HEK293 (cell line): ENCODE measurements around the gene SEMA4D.

Experiments
- REST ChIP-seq: fragments of 450-650 bp; formaldehyde crosslinking; IDR thresholded peaks from 2 replicates; pipeline ENCODE4 v1.5.1; 2016; ENCODE audit warnings: missing biosample characterization, missing genetic modification characterization
- ZBTB1 ChIP-seq: fragments of 450-650 bp; formaldehyde crosslinking; IDR thresholded peaks from 2 replicates; pipeline ENCODE4 v1.5.1; 2016; ENCODE audit warnings: missing biosample characterization, missing genetic modification characterization
- ZNF274 ChIP-seq, 2 experiments: fragments of 200-500 bp in 1 of 2; fragments of 450-650 bp in 1 of 2; sonication (Bioruptor generic) in 1 of 2; formaldehyde crosslinking in 1 of 2; IDR thresholded peaks; 2 replicates each; pipeline versions ENCODE4 v1.5.1 to v1.6.1; 2014 to 2016; ENCODE audit warnings: borderline replicate concordance in 1 of 2, inconsistent platforms in 1 of 2, low read length in 1 of 2, missing biosample characterization in 1 of 2, missing genetic modification characterization in 1 of 2
- ZNF366 ChIP-seq: fragments of 450-650 bp; formaldehyde crosslinking; conservative IDR thresholded peaks from 2 replicates; pipeline ENCODE4 v1.5.1; 2016; ENCODE audit warnings: missing biosample characterization, missing genetic modification characterization
- TF ChIP-seq, protein P1 (sequence below): fragments of 450-650 bp; formaldehyde crosslinking; IDR thresholded peaks from 2 replicates; pipeline ENCODE4 v1.5.1; 2016; ENCODE audit warnings: missing biosample characterization, missing genetic modification characterization
- TF ChIP-seq, protein P2 (sequence below): fragments of 450-650 bp; formaldehyde crosslinking; IDR thresholded peaks from 2 replicates; pipeline ENCODE4 v1.5.1; 2016; ENCODE audit warnings: missing biosample characterization, missing genetic modification characterization

DNA sequence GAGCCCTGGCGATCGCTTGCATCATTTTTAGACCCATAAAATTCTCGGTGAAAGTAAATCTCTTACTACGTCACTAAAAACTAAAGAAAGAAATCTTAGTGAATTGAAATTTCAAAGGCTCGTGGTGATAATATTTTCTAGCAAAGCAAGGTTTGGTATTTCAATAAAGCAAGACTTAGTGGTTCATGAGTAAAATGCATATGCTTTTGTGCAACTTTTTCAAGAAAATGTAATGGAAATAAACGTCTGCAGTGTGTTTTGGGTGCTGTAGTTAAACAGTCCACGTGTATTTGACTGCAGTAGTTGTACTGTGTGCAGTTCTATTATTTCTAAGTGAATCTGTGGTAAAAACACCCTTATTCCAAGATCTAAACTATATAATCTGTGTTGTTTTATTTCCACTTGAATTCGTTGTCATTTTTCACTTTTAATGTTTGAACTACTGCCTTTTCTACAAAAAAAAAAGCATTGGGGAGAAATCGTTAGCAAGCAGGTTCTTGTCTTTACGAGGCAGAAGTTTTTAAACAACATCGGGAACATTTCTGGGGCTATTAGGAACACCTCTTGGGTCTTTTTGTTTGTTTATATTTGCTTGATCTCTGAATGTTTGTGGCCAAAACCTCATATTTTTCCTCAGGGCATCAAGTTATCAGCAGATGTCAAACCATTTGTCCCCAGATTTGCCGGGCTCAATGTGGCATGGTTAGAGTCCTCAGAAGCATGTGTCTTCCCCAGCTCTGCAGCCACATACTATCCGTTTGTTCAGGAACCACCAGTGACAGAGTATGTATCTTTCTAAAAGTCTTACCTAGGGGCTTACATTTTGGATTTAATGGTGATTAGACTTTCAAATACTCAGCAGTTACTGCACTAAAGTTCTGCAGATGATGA, 178.7 kb downstream of the SEMA4D start:
- TF ChIP-seq, protein P1, sequence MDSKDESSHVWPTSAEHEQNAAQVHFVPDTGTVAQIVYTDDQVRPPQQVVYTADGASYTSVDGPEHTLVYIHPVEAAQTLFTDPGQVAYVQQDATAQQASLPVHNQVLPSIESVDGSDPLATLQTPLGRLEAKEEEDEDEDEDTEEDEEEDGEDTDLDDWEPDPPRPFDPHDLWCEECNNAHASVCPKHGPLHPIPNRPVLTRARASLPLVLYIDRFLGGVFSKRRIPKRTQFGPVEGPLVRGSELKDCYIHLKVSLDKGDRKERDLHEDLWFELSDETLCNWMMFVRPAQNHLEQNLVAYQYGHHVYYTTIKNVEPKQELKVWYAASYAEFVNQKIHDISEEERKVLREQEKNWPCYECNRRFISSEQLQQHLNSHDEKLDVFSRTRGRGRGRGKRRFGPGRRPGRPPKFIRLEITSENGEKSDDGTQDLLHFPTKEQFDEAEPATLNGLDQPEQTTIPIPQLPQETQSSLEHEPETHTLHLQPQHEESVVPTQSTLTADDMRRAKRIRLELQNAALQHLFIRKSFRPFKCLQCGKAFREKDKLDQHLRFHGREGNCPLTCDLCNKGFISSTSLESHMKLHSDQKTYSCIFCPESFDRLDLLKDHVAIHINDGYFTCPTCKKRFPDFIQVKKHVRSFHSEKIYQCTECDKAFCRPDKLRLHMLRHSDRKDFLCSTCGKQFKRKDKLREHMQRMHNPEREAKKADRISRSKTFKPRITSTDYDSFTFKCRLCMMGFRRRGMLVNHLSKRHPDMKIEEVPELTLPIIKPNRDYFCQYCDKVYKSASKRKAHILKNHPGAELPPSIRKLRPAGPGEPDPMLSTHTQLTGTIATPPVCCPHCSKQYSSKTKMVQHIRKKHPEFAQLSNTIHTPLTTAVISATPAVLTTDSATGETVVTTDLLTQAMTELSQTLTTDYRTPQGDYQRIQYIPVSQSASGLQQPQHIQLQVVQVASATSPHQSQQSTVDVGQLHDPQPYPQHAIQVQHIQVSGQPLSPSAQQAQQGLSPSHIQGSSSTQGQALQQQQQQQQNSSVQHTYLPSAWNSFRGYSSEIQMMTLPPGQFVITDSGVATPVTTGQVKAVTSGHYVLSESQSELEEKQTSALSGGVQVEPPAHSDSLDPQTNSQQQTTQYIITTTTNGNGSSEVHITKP (tag by site-specific recombination) = no peak
- TF ChIP-seq, protein P2, sequence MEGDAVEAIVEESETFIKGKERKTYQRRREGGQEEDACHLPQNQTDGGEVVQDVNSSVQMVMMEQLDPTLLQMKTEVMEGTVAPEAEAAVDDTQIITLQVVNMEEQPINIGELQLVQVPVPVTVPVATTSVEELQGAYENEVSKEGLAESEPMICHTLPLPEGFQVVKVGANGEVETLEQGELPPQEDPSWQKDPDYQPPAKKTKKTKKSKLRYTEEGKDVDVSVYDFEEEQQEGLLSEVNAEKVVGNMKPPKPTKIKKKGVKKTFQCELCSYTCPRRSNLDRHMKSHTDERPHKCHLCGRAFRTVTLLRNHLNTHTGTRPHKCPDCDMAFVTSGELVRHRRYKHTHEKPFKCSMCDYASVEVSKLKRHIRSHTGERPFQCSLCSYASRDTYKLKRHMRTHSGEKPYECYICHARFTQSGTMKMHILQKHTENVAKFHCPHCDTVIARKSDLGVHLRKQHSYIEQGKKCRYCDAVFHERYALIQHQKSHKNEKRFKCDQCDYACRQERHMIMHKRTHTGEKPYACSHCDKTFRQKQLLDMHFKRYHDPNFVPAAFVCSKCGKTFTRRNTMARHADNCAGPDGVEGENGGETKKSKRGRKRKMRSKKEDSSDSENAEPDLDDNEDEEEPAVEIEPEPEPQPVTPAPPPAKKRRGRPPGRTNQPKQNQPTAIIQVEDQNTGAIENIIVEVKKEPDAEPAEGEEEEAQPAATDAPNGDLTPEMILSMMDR (tag by site-specific recombination) = no peak; the same call in 1 of the 2 replicates
- TF ChIP-seq ZNF274 (IDR thresholded peaks at IDR 0.05; ENCODE audit: low read length) = no peak
- no peak for TF ChIP-seq ZNF274 (tag by site-specific recombination; IDR thresholded peaks at IDR 0.05; ENCODE audit: borderline replicate concordance)
- no peak for TF ChIP-seq ZBTB1 (tag by site-specific recombination)
- TF ChIP-seq REST = no peak
- no peak; the same call in 1 of the 2 replicates for TF ChIP-seq ZNF366 (tag by site-specific recombination)
